NCI-H526 (cell line): ENCODE measurements around the gene HNRNPL.

Experiments
- DNase-seq, 2 experiments: peaks; one replicate each; lab custom pipeline; 2025; lab: John Stamatoyannopoulos, UW

HNRNPL gene

DNA sequence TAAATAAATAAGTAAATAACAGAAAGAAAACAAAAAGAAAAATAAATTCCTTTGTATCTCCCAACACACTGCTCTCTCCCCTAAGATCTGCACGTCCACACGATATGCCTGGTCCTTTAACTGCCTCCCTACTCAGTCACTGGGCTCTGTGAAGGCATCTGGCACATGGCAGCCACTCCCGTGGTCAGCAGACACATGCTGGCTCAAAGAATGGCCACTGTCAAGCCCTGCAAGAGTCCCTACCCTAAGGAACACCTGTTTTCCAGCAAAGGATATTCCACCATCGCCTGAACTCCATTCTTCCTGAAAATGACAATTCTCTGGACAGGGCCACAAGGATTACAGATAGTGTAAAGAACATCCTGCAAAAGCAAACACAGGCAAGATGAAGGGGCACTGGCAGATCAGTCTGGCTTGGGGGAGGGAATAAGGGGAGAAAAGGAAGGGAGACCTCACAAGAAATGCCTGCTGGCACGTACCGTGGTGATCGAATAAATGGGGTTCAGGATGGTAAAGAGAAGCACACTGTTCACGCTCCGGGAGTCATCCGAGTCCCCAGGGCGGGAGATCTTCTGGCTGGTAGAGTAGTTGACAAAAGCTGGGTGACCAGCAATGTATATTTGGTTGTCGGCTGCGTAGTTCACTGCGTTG is 4.3 kb downstream of the HNRNPL start:
- DNase-seq: no peak

GRCh38 chr19:38844093-38844686 is 5.6 kb downstream of the HNRNPL start:
- DNase-seq: no peak

GRCh38 chr19:38843175-38843758 is 6.5 kb downstream of the HNRNPL start:
- no peak for DNase-seq

DNA sequence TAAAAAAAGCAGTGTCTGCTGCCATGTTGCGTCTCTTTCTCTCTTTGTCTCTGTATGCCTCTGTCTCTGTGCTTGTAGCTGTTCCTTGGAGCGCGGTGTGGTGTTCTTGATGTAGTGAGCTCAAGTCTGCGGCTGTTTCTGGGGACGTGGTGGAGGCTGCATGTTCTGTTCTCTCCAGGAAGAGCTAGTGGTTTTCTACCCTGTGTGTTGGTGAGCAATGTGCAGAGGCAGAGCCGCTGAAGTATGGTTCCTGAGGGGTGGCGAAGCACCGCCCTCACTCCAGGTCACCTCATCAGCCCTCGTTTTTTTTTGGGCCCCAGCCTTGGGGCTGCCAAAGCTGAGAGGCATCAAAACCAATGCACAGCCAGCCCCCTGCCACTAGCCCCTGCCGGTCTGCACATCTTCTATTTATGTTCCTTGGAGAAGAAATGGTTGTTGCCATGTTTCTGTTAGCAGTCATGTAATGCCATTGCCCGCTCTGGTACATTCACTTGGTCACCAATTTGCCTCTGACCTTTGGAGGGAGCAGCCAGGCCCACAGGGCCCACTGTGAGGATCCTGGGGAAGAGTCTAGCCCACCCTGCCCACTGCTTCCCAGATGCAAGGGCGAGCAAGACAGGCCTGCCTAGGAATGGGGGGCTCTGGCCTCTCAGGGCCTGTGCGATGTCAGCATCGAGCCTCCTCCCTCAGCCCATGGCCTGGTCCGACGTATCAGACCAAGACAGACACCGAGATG is 7.2 kb downstream of the HNRNPL start:
- DNase-seq: no peak

GRCh38 chr19:38841787-38842438 is 7.9 kb downstream of the HNRNPL start:
- no peak for DNase-seq

DNA sequence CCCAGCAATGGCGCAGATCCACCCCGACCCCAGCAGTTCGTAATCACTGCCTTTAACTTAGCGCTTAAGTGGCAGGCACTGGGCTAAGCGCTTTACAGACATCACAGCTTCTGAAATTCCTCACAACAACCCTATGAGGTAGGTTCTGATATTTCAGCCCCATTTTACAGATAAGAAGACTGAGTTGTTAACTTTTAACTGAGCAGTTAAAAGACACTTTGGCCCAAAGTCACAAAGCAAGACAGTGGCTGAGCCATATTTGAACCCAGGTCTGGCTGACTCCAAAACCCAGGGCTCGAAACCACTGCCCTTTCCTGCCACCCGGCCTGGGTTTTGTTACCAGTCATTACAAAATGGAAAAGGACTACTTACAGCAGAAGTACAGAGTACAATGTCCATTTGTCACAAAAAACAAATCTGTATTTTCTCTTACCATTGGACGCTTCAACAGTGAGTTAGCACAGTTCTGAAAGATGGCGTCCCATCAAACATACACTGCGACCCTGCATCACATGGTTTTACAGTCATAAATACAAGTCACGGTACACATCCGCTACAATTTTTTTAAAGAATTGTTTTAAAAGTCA is 8.5 kb downstream of the HNRNPL start:
- no peak for DNase-seq

- no peak for DNase-seq
Measured at GRCh38 chr19:38840583-38840968, 9.2 kb downstream of the HNRNPL start.

DNA sequence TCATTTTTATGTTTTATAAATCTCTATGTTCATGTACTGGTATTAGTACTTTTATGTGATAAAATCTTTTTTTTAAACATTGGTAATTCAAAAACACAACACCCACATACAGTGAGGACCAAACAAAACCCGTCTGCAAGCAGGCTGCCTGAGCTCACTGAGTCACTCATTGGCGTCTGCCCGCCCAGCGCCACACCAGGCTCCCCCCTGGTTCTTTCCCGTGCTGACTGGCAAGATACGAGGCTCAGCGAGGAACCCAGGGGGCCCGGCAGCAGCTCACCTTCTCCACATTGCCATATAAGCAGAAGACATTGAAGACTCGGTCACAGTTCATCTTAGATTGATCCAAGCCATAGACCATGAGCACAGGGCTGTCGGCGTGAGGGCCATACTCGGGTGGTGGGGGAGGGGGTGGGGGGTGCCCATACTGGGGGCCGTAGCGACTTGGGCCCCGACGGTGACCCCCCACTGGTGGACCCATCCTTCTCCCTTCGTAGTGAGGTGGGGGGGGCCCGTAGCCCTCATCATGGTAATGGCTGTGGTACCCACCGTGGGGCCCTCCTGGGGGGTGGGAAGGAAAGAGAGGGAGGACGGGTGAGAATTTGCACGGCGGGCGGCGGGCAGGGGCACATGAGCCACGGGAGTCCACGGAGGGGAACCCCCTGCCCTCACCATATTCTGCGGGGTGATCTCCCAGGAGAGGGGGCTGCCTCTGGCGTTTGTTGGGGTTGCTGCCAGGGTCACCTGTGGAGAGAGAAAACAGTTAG is 9.8 kb downstream of the HNRNPL start:
- DNase-seq: no peak

- no peak for DNase-seq
Measured at GRCh38 chr19:38838986-38839761, 10.6 kb downstream of the HNRNPL start.

GRCh38 chr19:38838208-38838985 is 11.4 kb downstream of the HNRNPL start:
- DNase-seq: no peak

- DNase-seq: no peak
Measured at GRCh38 chr19:38837656-38838121, 12.1 kb downstream of the HNRNPL start.

- DNase-seq: no peak
Measured at GRCh38 chr19:38836983-38837626, 12.7 kb downstream of the HNRNPL start.

DNA sequence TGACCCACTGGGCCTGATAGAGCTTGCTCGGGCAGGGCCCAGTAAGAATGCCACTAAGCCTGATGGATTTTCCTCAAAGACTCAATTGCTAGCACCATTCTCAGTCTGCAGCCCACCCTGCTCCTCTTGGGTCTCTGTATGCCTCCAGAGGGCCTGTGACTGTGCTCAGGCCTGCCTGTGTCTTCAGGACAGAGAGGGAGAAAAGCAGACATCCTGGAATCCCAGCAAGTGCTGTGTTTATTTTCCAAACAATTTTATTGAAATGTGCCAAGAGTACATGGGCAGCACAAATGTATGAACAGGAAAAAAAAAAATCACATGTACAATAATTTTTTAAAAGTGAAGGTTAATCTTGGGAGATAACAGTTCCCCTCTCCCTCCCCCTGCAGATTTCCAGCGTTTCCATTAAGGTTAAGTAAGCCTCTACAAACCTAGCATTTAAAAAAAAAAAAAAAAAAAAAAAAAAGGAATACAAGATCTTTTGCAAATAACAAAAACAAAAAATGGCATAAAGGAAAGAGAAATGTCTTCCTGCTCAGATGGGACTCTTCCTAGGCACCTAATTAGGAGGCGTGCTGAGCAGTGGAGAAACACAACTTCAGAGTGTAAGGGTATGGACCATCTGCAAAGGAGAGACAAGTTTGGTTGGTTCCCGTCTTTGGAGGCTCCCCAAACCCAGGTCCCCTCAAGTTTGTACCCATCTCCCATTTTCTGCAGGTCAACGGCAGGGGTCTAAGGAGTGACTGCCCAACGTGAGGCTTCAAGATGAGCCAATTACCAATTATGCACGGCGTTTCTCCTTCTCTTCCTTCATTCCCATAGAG is 13.4 kb downstream of the HNRNPL start:
- DNase-seq: no peak

DNA sequence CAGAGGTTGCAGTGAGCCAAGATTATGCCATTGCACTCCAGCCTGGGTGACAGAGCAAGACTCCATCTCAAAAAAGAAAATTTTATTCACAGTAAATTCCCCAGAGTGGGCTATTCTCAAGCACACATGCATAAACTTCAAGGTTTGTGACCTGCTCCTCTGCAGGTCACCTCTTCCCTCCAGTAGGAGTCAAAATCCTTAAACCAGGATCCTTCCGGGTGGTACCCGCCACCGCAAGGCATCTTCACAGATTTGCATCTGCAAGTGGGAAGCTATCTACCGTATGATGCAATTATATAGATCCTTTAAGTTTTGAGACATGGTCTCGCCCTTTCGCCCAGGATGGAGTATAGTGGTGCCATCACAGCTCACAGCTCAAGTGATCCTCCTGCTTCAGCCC is 15.2 kb downstream of the HNRNPL start:
- no peak for DNase-seq

DNA sequence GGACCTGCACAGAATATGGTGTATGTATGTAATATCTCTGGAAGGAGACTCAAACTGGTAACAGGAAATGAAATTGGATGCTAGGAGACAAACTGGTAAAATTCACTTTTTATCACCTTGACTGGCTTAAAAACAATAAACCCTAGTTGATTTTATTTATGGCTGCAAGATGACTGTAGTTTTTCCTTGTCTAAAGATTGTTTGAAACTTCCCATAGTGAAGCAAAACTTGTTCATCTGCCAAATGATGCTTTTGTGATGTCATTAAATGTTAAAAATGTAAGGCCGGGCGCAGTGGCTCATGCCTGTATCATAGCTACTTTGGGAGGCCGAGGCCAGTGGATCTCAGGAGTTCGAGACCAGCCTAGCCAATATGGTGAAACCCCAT is 15.7 kb downstream of the HNRNPL start:
- DNase-seq: no peak

- DNase-seq: no peak
Measured at GRCh38 chr19:38833092-38833425, 16.7 kb downstream of the HNRNPL start.

DNA sequence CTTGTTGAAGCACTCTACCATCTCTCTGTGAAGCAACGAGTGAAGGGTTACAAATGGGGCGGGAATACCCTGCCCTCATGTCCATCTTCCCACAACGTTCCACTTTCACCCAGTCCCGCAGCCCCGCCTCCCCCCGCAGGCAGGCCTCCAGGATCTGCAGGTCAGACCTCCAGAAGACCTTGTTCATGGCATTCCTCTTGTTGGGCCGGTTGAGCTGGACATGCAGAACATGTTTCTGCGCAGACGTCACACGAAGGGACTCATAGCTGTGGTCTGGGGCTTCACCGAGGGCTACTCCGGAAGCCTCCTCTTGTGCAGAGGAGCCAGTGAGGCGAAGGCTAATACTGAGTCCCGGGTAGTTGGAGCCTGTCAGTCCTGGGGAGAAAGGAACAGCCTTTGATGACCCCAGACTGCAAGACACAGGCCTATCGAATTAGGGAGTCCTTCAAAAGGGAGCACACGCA is 18.6 kb downstream of the HNRNPL start:
- peak; percentile 21 to 57 for DNase-seq

DNA sequence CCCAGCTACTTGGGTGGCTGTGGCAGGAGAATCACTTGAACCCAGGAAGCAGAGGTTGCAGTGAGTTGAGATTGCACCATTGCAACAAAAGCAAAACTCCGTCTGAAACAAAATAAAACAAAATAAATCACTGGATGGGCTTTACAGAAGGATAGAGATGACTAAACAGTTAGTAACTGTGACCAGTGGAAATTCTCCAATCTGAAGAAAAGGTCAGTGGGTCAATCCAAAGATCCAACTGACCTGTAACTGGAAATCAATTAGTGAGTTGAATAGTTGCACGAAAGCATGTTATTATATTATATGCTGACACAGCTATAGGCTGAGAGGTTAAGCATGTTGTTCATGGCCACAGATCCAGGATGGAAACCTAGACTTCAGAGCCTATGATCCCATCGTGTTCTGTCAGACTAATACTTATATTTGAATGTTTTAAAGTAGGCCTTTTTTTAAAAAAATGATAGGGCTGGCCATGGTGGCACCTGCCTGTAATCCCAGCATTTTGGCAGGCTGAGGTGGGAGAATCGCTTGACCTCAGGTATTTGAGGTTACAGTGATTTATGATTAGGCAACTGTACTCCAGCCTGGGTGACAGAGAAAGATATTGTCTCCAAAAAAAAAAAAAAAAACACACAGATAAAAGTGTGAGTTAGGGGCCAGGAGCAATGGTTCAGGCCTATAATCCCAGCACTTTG is 19.6 kb downstream of the HNRNPL start:
- no peak for DNase-seq
